IMR-90 (cell line): ENCODE data around the gene OR5AN1. TPM values are rescaled to one million over a fixed set of nuclear protein-coding genes. Genes with fewer than 3 reads are reported as not detected.

Experiments used
- polyA plus RNA-seq, 3 experiments: library from polyadenylated mRNA; depleted of rRNA; stranded (reverse); fragments of >200 nt; gene quantifications; 2 replicates each; pipeline ENCODE4 v1.2.3, GENCODE V29; 2012; ENCODE audit warnings: low replicate concordance in 1 of 3
- total RNA-seq: library from RNA; depleted of rRNA; stranded (reverse); fragments of >200 nt; gene quantifications from 2 replicates; pipeline ENCODE4 v1.2.3, GENCODE V29; 2012; rRNA removed

OR5AN1 gene
- total and polyA plus RNA-seq, 2 of the 4 experiments (the other 2 are of a cell fraction): not detected

Other genes with a start within 250 kb of the OR5AN1 start
- gene FAM111A, start 216.0 kb upstream of the OR5AN1 start, total RNA-seq: 36.4 and 46.1 TPM in 2 replicates
- 14.4 and 19.9 TPM in 2 replicates for gene FAM111A, start 216.0 kb upstream of the OR5AN1 start, polyA plus RNA-seq (2012; rRNA removed)
- 2.5 and 2.7 TPM in 2 replicates for gene DTX4, start 186.8 kb upstream of the OR5AN1 start, total RNA-seq
- gene DTX4, start 186.8 kb upstream of the OR5AN1 start, polyA plus RNA-seq (2012; rRNA removed): 3.0 and 3.1 TPM in 2 replicates
- gene MPEG1, start 146.0 kb upstream of the OR5AN1 start, total RNA-seq: not detected in 2 replicates
- not detected in 2 replicates for gene MPEG1, start 146.0 kb upstream of the OR5AN1 start, polyA plus RNA-seq (2012; rRNA removed)
- not detected in 2 replicates for gene OR5A2, start 67.5 kb downstream of the OR5AN1 start, total RNA-seq
- gene OR5A2, start 67.5 kb downstream of the OR5AN1 start, polyA plus RNA-seq (2012; rRNA removed): not detected in 2 replicates
- not detected in 2 replicates for gene OR5A1, start 77.6 kb downstream of the OR5AN1 start, total RNA-seq
- not detected in 2 replicates for gene OR5A1, start 77.6 kb downstream of the OR5AN1 start, polyA plus RNA-seq (2012; rRNA removed)
- not detected in 2 replicates for gene OR4D6, start 98.1 kb downstream of the OR5AN1 start, total RNA-seq
- not detected in 2 replicates for gene OR4D6, start 98.1 kb downstream of the OR5AN1 start, polyA plus RNA-seq (2012; rRNA removed)
- not detected in 2 replicates for gene OR4D10, start 114.4 kb downstream of the OR5AN1 start, total RNA-seq
- gene OR4D10, start 114.4 kb downstream of the OR5AN1 start, polyA plus RNA-seq (2012; rRNA removed): not detected in 2 replicates
- not detected in 2 replicates for gene OR4D11, start 144.7 kb downstream of the OR5AN1 start, total RNA-seq
- gene OR4D11, start 144.7 kb downstream of the OR5AN1 start, polyA plus RNA-seq (2012; rRNA removed): not detected in 2 replicates
- gene OR4D9, start 152.6 kb downstream of the OR5AN1 start, total RNA-seq: not detected in 2 replicates
- gene OR4D9, start 152.6 kb downstream of the OR5AN1 start, polyA plus RNA-seq (2012; rRNA removed): not detected in 2 replicates